NCI-H1694 treated with DMSO at 0.1 percent for 48 hours (cell line): Measurements from ENCODE around the gene SYCE3.
"Not testable (repeated sequence)": the region's sequence is repeated elsewhere in the genome, so short reads cannot be mapped to it uniquely, and the experiment has no call there.

ENCODE experiments used
- DNase-seq: peaks from one replicate; lab custom pipeline; 2025; lab: John Stamatoyannopoulos, UW

SYCE3 gene

DNA sequence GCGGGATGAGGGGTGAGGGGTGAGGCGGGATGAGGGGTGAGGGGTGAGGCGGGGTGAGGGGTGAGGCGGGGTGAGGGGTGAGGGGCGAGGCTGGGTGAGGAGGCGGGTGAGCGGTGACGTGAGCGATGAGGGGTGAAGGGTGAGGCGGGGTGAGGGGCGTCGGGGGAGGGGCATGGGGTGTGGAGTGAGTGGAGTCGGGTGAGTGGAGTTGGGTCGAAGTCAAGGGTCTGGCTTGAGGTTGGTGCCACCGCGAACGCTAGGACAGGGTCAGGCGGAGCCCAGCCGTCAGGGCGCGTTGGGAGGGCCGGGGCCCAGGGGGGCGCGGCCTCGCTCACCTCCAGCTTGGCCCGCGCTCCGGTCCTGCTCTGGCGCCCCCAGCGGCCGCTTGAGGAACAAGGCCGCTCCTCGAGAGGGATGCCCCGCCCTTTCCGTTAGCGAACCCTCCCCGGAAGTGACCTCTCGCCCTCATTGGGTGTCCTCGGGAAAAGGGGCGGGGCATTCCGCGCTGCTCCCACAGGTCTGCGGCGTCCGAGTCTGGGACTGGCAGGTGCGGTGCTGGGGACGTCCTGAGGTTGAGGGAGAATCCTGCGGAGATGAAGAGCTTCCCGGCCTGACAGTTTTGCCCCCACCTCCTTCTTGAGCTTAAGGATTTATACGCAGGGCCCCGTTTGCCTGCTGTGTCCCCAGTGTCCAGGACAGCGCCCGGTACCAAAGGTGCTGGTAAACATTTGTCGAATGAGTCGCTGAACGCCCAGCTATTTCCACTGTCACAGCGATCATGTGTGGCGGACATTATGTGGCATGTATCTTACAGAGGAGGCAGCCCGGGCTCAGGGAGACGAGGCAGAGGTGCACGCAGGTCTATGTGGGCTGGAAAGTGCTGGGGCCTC, at the start of gene SYCE3:
Gene SYCE3 (minus strand): TSS at position 397 of the 890 bp plus-strand sequence. CDS start 6,514 bp downstream, outside the sequence.
- DNase-seq = peak; percentile 93

DNA sequence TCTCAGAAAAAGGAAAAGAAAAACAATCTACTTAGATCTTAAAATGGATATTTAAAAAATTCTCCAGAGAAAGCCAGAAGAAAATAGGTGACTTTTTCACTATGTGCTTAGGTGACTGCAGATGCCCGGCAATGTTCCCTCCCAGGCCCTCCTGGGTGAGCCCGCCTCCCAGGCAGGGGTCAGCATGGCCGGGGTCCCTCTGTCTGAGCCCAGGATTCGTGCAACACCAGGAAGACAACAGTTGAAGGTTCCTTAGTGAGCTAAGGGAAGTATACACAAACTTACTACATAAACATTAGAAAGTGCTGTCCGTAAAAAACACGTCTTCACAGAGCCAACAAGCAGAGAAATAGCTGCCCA, 49.4 kb upstream of the SYCE3 start:
- DNase-seq = no peak

- DNase-seq = no peak
Measured at GRCh38 chr22:50611341-50612060, 48.8 kb upstream of the SYCE3 start.

- no peak for DNase-seq
Measured at GRCh38 chr22:50610581-50610980, 47.9 kb upstream of the SYCE3 start.

DNA sequence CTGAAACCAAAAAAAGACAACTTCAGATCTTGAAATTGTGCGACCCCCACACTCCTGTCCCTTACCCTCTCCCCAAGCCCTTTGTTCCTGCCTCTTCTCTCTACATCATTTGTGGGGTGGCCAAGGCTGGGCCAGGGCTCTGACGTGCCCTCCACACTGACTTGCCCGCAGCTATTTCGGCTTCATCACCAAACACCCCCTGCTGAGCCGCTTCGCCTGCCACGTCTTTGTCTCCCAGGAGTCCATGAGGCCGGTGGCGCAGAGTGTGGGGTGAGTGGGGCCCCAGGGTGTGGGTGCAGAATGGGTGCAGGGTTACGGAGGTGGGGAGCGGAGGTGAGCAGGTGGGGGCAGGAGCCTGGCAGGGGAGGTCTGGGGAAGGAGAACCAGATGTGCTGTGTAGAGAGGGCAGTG, 47.3 kb upstream of the SYCE3 start:
- DNase-seq = no peak

DNA sequence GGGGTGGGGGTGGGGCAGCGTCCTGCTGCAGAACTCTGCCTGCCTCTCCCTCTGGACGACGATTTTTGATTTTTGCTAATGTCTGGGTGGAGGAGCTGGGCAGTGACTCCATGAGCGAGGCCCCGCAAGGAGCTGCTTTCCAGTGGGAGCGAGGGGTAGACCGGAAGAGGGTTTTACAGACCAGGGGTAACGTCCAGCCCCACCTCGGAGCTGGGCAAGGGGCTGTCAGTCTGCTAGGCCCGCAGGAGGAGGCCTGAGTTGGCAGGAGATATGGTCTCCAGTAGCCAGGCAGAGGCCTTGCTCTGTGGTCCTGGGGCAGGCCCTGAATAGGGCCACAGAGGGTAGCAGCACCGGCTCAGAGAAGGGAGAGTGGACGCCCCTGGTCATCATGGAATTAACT, 46.9 kb upstream of the SYCE3 start:
- no peak for DNase-seq

GRCh38 chr22:50608996-50609395, 46.3 kb upstream of the SYCE3 start:
- DNase-seq = no peak

DNA sequence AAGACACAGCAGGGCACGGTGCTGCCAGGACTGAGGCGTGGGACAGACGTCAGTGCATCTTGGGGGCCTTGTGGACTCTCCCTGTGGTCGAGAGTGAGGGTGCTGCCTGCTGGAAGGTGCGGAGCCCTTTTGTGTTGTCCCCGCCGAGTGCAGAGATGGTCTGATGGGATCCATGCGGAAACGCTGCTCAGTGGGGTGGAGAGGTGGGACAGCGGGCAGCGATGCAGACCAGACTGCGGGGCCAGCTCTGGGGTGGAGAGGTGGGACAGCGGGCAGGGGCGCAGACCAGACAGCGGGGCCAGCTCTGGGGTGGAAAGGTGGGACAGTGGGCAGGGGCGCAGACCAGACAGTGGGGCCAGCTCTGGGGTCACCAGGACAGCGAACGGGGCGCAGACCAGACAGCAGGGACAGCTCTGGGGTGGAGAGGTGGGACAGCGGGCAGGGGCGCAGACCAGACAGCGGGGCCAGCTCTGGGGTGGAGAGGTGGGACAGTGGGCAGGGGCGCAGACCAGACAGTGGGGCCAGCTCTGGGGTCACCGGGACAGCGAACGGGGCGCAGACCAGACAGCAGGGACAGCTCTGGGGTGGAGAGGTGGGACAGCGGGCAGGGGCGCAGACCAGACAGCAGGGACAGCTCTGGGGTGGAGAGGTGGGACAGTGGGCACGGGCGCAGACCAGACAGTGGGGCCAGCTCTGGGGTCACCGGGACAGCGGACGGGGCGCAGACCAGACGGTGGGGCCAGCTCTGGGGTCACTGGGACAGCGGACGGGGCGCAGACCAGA, 45.5 kb upstream of the SYCE3 start:
- DNase-seq = not testable (repeated sequence)

- no peak for DNase-seq
Measured at GRCh38 chr22:50607659-50608020, 44.9 kb upstream of the SYCE3 start.

GRCh38 chr22:50606946-50607658, 44.4 kb upstream of the SYCE3 start:
- no peak for DNase-seq

DNA sequence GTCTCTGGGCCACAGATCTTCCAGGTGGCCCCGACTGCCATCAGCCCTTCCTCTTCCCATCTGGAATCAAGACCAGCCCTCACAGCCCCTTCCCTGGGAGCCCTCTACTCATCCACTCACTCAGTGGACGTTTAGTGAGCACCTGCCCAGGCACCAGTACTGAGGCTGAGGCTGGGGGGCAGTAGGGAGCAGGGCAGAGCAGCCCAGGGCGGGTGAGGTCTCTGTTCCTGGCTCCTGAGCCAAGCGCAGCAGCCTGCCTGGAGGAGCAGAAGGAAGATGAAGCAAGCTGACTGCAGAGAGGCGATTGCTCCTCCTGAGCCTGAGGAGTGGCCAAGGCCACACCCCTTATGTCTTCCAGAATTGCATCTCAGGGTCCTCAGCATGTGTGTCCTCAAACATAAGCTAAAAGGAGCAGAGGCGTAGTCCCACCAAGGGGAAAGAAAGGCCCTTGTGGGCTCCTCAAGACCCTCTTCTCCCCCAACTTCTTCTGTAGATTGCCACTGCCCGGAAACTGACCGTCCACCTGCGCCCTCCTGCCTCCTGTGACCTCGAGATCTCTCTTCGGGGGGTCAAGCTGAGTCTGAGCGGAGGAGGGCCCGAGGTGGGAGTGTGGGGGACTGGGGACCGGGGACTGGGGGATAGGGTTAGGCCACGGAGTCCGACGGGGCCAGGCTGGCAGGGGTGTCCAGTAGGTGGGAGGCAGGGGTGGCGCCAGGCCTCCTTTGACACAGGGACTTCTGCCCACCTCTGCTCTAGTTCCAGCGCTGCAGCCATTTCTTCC, 43.6 kb upstream of the SYCE3 start:
- DNase-seq = no peak

GRCh38 chr22:50605613-50606074, 42.9 kb upstream of the SYCE3 start:
- DNase-seq = no peak

- no peak for DNase-seq
Measured at GRCh38 chr22:50605002-50605612, 42.4 kb upstream of the SYCE3 start.

DNA sequence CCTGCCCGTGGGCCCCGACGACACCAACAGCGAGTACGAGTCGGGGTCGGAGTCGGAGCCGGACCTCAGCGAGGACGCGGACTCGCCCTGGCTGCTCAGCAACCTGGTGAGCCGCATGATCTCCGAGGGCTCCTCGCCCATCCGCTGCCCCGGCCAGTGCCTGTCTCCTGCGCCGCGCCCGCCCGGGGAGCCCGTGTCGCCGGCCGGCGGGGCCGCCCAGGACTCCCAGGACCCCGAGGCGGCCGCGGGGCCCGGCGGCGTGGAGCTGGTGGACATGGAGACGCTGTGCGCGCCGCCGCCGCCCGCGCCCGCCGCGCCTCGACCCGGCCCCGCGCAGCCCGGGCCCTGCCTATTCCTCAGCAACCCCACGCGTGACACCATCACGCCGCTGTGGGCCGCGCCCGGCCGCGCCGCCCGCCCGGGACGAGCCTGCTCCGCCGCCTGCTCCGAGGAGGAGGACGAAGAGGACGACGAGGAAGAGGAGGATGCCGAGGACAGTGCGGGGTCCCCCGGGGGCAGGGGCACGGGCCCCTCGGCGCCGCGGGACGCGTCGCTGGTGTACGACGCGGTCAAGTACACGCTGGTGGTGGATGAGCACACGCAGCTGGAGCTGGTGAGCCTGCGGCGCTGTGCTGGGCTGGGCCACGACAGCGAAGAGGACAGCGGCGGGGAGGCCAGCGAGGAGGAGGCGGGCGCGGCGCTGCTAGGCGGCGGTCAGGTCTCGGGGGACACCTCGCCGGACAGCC, 41.7 kb upstream of the SYCE3 start:
- DNase-seq = no peak

DNA sequence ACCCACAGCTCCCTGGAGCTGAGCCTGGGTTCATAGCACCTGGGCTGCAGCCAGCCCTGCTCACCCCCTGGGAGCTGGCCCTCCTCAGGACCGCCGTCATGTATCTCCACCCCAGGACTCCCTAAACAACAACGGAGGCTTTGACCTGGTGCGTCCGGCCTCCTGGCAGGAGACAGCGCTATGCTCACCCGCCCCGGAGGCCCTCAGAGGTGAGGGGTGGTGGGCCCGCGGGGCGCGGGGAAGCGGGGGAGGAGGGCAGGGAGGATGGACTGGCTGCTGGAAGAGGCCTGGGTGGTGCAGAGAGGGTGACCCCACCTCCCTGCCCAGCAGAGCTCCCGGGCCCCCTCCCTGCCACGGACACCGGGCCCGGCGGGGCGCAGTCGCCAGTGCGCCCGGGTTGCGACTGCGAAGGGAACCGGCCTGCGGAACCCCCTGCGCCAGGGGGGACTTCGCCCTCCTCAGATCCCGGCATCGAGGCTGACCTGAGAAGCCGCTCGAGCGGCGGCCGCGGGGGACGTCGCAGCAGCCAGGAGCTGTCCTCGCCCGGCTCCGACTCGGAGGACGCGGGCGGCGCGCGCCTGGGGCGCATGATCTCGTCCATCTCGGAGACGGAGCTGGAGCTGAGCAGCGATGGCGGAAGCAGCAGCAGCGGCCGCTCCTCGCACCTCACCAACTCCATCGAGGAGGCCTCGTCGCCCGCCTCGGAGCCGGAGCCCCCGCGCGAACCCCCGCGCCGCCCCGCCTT, 41.0 kb upstream of the SYCE3 start:
- DNase-seq = no peak

DNA sequence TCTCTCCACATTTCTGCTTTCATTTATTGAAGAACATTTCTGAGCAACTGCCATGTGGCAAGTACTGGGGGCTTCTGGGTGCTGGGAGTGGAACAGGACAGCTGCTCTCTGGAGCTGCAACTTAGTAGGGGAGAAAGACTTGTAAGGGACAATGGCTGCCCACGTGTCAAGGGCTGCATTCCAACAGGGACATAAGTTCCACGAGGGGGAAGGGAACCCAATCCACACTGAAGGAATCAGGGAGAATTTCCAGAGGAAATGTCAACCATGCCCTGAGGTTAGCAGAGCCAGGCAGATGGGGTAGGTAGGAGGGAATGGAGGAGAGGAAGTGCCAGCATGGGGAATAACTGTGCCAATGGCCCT, 39.6 kb upstream of the SYCE3 start:
- no peak for DNase-seq

DNA sequence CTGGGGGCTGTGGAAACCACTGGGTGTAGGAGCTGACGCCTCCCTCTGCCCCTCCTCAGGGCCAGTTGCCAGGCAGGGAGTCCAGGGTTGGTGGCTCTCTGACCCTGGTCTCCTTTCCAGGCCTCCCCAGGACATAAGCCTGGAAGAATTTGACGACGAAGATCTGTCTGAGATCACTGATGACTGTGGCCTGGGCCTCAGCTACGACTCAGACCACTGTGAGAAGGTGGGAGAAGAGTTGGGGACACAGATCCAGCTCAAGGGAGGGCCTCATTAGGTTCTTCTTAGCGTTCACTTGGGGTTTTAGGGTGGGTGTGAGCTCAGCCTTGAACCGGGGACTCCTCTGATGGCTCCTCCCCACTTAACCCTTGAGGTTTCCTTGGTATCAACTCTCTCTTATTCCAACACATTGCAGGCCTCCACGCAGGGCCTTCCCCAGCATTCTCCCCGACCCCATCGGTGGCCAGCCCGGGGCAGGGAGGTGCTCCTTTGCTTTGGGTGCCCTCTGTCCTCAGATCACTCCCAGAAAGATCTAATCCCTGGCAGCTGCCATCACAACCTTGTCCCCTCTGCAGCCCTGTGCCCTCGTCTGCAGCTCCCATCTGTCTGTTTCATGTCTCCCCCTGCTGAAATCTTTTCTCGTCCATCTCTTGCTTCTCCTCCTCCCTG, 39.1 kb upstream of the SYCE3 start:
- peak; percentile 18 for DNase-seq

DNA sequence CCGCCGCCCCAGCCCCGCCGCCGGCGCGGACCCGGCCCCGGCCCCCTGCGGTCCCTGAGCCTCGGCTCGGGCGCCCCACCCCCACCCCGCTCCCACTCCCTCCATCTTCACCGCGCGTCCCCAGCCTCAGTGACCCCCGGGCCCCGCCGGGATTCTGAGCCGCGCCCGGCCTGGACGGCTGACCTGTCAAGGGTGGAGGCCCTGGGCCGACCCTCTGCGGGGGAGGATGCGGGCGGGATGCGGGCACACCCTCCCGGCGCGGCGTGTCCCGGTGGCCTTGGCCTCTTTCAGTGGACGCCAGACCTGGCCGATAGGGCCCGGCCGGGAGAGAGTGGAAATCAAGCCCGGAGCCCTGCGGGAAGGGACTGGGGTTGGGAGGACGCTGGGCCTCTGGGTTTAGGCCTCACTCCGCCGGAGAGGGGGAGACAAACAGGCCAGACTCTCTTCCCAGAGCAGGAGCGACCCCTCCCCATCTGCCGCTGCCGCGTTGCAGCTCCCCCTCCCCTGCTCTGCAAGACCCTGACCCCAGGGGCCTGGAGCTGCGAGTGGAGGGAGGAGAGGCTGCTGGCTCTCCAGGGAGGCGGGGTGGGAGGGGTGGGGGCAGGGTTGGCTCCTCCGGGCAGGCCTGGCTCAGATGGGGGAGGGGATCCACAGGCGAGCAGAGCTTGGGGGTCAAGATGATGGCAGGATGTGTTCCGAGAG, 38.4 kb upstream of the SYCE3 start:
- no peak for DNase-seq
